ENCODE measurements around the gene FUOM. TPM values are rescaled to one million over a fixed set of nuclear protein-coding genes. Genes with fewer than 3 reads are reported as not detected.

FUOM gene
- total RNA-seq, 1 experiment from 2014 or later, result 16.0 TPM

GRCh38 chr10:133346413-133346812, 11.4 kb downstream of the FUOM start:
- POLR2A ChIA-PET (ENCODE audit: low non-redundant PET), result no interaction called here
- TF ChIP-seq EZH2 (IDR thresholded peaks at IDR 0.05; ENCODE audit: borderline replicate concordance, low read depth, low read length, poor library complexity, severe bottlenecking) (no peak), CTCF (conservative IDR thresholded peaks at IDR 0.05; ENCODE audit: low read depth, low read length) (no peak)
- Histone ChIP-seq H3K27me3 (replicated peaks; ENCODE audit: insufficient read depth, low read depth, low read length, poor library complexity) (no peaks in the 10 kb centered on the region), H3K9me3 (ENCODE audit: low read depth, low read length, poor library complexity, severe bottlenecking) (no peaks in the 10 kb centered on the region), H3K27ac (ENCODE audit: low read depth, low read length, poor library complexity, severe bottlenecking) (no peak overlapping the region), H3K4me3 (ENCODE audit: low read depth, low read length, poor library complexity, severe bottlenecking) (no peak overlapping the region), H3K36me3 (ENCODE audit: insufficient read depth, low read length, poor library complexity, severe bottlenecking) (no peaks in the 10 kb centered on the region), H3K4me1 (ENCODE audit: insufficient read depth, low read length, poor library complexity, severe bottlenecking) (peaks cover 6% of the 10 kb centered on the region)
- intact Hi-C loops (cut with micrococcal nuclease; ENCODE audit: unreplicated experiment), result no loop called here
- no TSS peak for BruUV-seq (replicated peaks)
- no peak for DNase-seq (ENCODE audit: low spot score)
- CTCF ChIA-PET, result no interaction called here

GRCh38 chr10:133344236-133344635, 13.6 kb downstream of the FUOM start:
- intact Hi-C loops (cut with micrococcal nuclease; ENCODE audit: unreplicated experiment), result no loop called here
- H3K27me3 ChIP-seq (replicated peaks; ENCODE audit: insufficient read depth, low read depth, low read length, poor library complexity), result no peaks in the 10 kb centered on the region
- CTCF ChIA-PET, result no interaction called here
- POLR2A ChIA-PET (ENCODE audit: low non-redundant PET), result no interaction called here
- no peaks in the 10 kb centered on the region for H3K9me3 ChIP-seq (ENCODE audit: low read depth, low read length, poor library complexity, severe bottlenecking)
- no peak overlapping the region for H3K27ac ChIP-seq (ENCODE audit: low read depth, low read length, poor library complexity, severe bottlenecking)
- no peak for DNase-seq (ENCODE audit: low spot score)
- TF ChIP-seq CTCF (conservative IDR thresholded peaks at IDR 0.05; ENCODE audit: low read depth, low read length) (no peak), EZH2 (IDR thresholded peaks at IDR 0.05; ENCODE audit: borderline replicate concordance, low read depth, low read length, poor library complexity, severe bottlenecking) (no peak)
- BruUV-seq (replicated peaks), result no TSS peak
- H3K4me1 ChIP-seq (ENCODE audit: insufficient read depth, low read length, poor library complexity, severe bottlenecking), result peaks cover 6% of the 10 kb centered on the region
- H3K4me3 ChIP-seq (ENCODE audit: low read depth, low read length, poor library complexity, severe bottlenecking), result no peak overlapping the region
- H3K36me3 ChIP-seq (ENCODE audit: insufficient read depth, low read length, poor library complexity, severe bottlenecking), result no peaks in the 10 kb centered on the region

GRCh38 chr10:133343558-133343957, 14.3 kb downstream of the FUOM start:
- POLR2A ChIA-PET (ENCODE audit: low non-redundant PET), result no interaction called here
- BruUV-seq (replicated peaks), result no TSS peak
- intact Hi-C loops (cut with micrococcal nuclease; ENCODE audit: unreplicated experiment), result no loop called here

GRCh38 chr10:133342942-133343341, 14.9 kb downstream of the FUOM start:
- ChIA-PET POLR2A (ENCODE audit: low non-redundant PET) (no interaction called here), CTCF (no interaction called here)
- no TSS peak for BruUV-seq (replicated peaks)
- H3K27ac ChIP-seq (ENCODE audit: low read depth, low read length, poor library complexity, severe bottlenecking), result no peak overlapping the region
- intact Hi-C loops (cut with micrococcal nuclease; ENCODE audit: unreplicated experiment), result no loop called here
- no peak for DNase-seq (ENCODE audit: low spot score)
- no peak overlapping the region for H3K4me3 ChIP-seq (ENCODE audit: low read depth, low read length, poor library complexity, severe bottlenecking)
- H3K9me3 ChIP-seq (ENCODE audit: low read depth, low read length, poor library complexity, severe bottlenecking), result no peaks in the 10 kb centered on the region
- no peaks in the 10 kb centered on the region for H3K36me3 ChIP-seq (ENCODE audit: insufficient read depth, low read length, poor library complexity, severe bottlenecking)
- peaks cover 6% of the 10 kb centered on the region for H3K4me1 ChIP-seq (ENCODE audit: insufficient read depth, low read length, poor library complexity, severe bottlenecking)
- no peaks in the 10 kb centered on the region for H3K27me3 ChIP-seq (replicated peaks; ENCODE audit: insufficient read depth, low read depth, low read length, poor library complexity)
- no peak for TF ChIP-seq CTCF (conservative IDR thresholded peaks at IDR 0.05; ENCODE audit: low read depth, low read length)
- TF ChIP-seq EZH2 (IDR thresholded peaks at IDR 0.05; ENCODE audit: borderline replicate concordance, low read depth, low read length, poor library complexity, severe bottlenecking), result no peak

More at GRCh38 chr10:133343558-133343957, 14.3 kb downstream of the FUOM start:
- CTCF ChIA-PET, result no interaction called here
- peaks cover 6% of the 10 kb centered on the region for H3K4me1 ChIP-seq (ENCODE audit: insufficient read depth, low read length, poor library complexity, severe bottlenecking)
- no peak for TF ChIP-seq EZH2 (IDR thresholded peaks at IDR 0.05; ENCODE audit: borderline replicate concordance, low read depth, low read length, poor library complexity, severe bottlenecking)
- H3K4me3 ChIP-seq (ENCODE audit: low read depth, low read length, poor library complexity, severe bottlenecking), result no peak overlapping the region
- DNase-seq (ENCODE audit: low spot score), result no peak
- no peaks in the 10 kb centered on the region for H3K36me3 ChIP-seq (ENCODE audit: insufficient read depth, low read length, poor library complexity, severe bottlenecking)
- no peaks in the 10 kb centered on the region for H3K27me3 ChIP-seq (replicated peaks; ENCODE audit: insufficient read depth, low read depth, low read length, poor library complexity)
- H3K9me3 ChIP-seq (ENCODE audit: low read depth, low read length, poor library complexity, severe bottlenecking), result no peaks in the 10 kb centered on the region
- H3K27ac ChIP-seq (ENCODE audit: low read depth, low read length, poor library complexity, severe bottlenecking), result no peak overlapping the region

Data from A673 (cell line).